HG03378 (cell line): ENCODE measurements around the gene ANKMY1.

Experiments
- ATAC-seq: cut with Tn5 transposase; IDR thresholded peaks from one replicate; pipeline ENCODE4 v1.9.1; 2021; ENCODE audit warnings: mild to moderate bottlenecking, moderate library complexity; ENCODE audit not compliant: unreplicated experiment

Gene ANKMY1

GRCh38 chr2:240557808-240558207, at the start of gene ANKMY1:
Gene ANKMY1 (minus strand): TSS chr2:240557988. CDS start chr2:240557335, 653 bp downstream.
- no peak for ATAC-seq

GRCh38 chr2:240605867-240606743, 48.3 kb upstream of the ANKMY1 start:
- no peak for ATAC-seq

- ATAC-seq, result no peak
Measured at GRCh38 chr2:240604939-240605716, 47.3 kb upstream of the ANKMY1 start.

GRCh38 chr2:240604291-240604938, 46.6 kb upstream of the ANKMY1 start:
- no peak for ATAC-seq

- ATAC-seq, result no peak
Measured at GRCh38 chr2:240603846-240604245, 46.1 kb upstream of the ANKMY1 start.

GRCh38 chr2:240603081-240603835, 45.5 kb upstream of the ANKMY1 start:
- no peak for ATAC-seq

- ATAC-seq, result no peak
Measured at GRCh38 chr2:240602266-240603050, 44.7 kb upstream of the ANKMY1 start.

- ATAC-seq, result no peak
Measured at GRCh38 chr2:240601831-240602160, 44.0 kb upstream of the ANKMY1 start.

GRCh38 chr2:240601061-240601830, 43.5 kb upstream of the ANKMY1 start:
- ATAC-seq, result no peak

- no peak for ATAC-seq
Measured at GRCh38 chr2:240600451-240600961, 42.7 kb upstream of the ANKMY1 start.

- no peak for ATAC-seq
Measured at GRCh38 chr2:240599141-240599583, 41.4 kb upstream of the ANKMY1 start.

- ATAC-seq, result no peak
Measured at GRCh38 chr2:240598311-240598911, 40.6 kb upstream of the ANKMY1 start.

GRCh38 chr2:240597419-240598181, 39.8 kb upstream of the ANKMY1 start:
- no peak for ATAC-seq

GRCh38 chr2:240597054-240597418, 39.2 kb upstream of the ANKMY1 start:
- ATAC-seq, result no peak

- ATAC-seq, result no peak
Measured at GRCh38 chr2:240596491-240596931, 38.7 kb upstream of the ANKMY1 start.

- no peak for ATAC-seq
Measured at GRCh38 chr2:240596080-240596460, 38.3 kb upstream of the ANKMY1 start.

GRCh38 chr2:240595381-240596079, 37.7 kb upstream of the ANKMY1 start:
- no peak for ATAC-seq
